ENCODE results near the gene FAIM.
A peak's percentile ranks its signal among the peaks of the same experiment; 100 is the strongest.
"Not testable (repeated sequence)": the region's sequence is repeated elsewhere in the genome, so short reads cannot be mapped to it uniquely, and the experiment has no call there.

FAIM gene

DNA sequence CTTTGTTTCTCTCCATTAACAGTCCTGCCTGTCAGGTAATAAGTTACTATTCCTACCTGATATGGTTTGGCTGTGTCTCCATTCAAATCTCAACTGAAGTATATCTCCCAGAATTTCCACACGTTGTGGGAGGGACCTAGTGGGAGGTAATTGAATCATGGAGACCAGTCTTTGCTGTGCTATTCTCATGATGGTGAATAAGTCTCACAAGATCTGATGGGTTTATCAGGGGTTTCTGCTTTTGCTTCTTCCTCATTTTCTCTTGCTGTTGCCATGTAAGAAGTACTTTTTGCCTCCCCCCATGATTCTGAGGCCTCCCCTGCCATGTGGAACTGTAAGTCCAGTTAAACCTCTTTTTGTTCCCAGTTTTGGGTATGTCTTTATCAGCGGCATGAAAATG, 6.9 kb upstream of the FAIM start:
- not testable (repeated sequence) for DNase-seq

DNA sequence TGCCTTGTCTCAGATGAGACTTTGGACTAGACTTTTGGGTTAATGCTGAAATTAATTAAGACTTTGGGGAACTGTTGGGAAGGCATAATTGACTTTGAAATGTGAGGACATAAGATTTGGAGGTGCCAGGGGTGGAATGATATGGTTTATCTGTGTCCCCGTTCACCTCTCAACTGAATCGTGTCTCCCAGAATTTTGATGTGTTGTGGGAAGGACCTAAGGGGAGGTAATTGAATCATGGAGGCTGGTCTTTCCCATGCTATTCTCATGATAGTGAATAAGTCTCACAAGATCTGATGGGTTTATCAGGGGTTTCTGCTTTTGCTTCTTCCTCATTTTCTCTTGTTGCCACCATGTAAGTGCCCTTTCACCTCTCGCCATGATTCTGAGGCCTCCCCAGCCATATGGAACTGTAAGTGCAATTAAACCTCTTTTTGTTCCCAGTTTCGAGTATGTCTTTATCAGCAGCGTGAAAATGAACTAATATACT, 4.4 kb upstream of the FAIM start:
- DNase-seq, result not testable (repeated sequence)

DNA sequence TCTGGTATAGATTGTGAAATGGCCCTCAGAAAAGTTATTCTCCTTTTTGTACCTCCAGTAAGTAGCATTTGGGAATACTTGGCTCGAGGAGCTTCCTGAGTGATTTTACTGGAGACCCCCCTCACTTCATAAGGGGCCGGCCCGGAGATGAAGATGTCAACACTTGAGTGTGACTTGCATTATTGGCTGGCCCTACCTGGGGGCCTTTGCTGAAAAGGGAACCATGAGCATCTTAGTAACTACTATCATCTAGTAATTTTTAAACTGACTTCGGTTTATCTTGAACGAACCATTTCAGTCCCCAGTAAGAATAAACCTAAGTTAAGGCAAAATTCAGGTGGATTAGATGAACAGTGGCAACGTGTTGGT, 1.3 kb downstream of the FAIM start:
- DNase-seq, result no peak

DNA sequence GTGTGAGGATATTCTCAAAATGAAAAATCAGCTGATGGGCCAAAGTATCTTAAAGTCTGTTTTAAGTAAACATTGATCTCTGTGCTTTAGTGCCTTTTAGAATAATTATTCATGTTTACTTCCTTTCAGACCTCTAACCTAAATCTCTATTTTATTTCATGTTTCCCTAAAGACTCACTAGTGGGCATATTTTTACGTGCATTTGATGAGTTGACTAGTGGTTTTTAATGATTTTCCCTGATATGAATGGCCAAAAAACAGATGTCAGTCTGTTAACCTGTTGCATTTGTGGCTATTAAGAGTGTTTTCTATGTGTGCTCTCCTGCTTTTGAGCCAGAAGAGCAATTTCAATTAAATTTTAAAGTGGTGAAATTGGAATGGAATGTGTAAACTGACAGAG, 6.9 kb downstream of the FAIM start:
- DNase-seq, result no peak

DNA sequence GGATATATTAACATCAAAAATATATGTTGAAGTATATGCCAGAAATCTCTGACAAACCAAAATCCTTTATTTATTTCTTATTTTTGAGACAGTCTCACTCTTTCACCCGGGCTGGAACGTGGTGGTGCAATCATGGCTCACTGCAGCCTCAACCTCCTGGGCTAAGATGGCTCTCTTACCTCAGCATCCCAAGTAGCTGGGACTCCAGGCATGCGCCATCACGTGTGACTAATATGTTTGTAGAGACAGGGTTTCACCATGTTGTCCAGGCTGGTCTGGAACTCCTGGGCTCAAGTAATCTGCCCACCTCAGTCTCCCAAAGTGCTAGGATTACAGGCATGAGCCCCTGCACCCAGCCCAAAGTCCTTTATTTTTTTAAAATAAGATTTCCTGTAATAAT, 11.9 kb downstream of the FAIM start:
- no peak for DNase-seq

DNA sequence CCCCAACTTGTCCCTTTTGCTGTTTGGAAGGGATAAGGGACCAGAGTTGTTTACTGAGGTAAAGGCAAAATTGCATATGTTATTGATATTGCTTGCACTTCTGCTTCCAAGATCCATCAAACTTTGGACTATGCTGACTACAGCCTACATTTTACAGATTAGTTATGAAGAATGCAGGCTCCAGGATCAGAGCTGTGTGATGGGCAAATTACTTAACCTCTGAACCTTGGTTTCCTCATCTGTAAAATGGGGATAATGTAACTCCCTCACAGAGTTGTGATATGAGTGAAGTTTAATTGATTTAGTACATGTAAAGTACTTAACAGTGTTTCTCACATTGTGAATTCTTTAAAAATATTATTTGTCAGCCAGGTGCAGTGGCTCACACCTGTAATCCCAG, 15.9 kb downstream of the FAIM start:
- no peak for DNase-seq

DNA sequence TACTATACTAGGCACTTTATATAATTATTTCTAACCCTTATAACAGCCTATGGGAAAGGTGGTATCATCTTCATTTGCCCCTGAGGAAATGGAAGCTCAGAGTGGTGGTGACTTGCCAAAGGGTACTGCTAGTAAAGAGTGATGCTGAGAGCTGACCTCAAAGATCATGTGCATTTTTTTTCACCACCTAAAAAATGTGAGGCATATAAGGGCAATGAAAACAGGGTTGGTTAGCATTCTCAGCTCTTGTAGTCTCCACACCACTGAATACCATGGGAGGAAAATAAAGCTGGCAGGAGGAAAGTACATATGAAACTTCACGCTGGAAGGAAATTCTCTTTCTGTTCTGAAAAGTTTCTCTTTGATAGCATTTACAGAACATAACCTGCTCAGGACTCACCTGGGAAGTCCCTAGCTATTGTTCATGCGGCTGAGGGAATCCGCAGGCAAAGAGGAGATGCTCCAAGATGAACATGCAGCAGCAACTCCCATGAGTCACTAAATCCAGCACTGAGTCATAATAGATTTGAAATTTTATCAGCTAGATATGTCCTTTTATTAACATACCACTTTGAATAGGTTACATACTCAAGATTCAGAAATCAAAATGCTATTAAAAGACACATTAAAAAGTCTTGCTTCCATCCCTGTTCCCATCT, 17.3 kb downstream of the FAIM start:
- peak; percentile 47 for DNase-seq

DNA sequence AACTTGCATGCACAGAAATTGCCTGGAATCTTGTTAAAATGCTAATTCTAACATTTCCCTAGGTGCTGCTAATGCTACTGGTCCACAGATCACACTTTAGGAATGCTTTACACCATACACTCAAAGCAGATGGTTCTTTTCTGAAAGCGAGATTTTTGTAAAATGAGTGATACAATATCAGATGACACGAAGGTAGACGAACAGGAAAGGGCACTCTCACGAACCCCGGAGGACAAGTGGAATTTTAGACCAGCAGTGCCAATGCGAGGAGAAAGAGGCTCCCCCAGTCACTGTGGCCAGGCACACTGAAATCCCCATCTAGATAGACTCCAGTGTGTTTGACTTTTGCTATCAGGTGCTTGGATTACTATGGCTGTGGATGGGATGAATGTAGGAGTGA, 21.0 kb downstream of the FAIM start:
- no peak for DNase-seq

DNA sequence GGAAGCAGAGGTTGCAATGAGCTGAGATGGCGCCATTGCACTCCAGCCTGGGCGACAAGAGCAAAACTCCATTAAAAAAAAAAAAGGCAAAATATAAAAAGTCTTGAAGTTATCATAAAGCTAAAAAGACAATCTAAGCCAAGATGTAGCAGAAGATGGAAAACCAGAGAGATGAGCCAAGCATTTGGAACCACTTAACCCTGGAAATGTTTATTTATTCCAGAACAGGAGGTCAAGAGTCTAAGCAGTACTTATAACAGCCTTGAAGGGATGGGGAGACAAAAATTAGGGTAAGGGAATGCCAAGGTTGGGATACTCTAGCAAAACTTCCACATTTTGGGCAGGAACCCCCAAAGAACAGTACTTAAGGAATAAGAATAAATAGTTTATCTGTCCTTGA, 30.1 kb downstream of the FAIM start:
- DNase-seq, result no peak

DNA sequence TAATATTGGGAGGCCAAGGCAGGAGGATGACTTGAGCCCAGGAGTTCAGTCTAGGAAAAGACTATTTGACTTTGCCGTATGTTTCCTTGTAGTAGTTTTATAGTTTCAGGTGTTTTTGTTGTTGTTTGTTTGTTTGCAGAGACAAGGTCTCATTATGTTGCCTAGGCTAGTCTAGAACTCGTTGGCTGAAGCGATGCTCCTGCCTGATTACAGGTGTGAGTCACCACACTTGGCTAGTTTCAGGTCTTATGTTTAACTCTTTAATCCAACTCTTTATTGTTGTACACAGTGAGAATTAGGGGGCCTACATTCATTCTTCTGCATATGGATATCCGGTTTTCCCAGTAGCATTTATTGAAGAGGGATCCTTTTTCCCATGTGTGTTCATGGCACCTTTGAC, 32.0 kb downstream of the FAIM start:
- no peak for DNase-seq

DNA sequence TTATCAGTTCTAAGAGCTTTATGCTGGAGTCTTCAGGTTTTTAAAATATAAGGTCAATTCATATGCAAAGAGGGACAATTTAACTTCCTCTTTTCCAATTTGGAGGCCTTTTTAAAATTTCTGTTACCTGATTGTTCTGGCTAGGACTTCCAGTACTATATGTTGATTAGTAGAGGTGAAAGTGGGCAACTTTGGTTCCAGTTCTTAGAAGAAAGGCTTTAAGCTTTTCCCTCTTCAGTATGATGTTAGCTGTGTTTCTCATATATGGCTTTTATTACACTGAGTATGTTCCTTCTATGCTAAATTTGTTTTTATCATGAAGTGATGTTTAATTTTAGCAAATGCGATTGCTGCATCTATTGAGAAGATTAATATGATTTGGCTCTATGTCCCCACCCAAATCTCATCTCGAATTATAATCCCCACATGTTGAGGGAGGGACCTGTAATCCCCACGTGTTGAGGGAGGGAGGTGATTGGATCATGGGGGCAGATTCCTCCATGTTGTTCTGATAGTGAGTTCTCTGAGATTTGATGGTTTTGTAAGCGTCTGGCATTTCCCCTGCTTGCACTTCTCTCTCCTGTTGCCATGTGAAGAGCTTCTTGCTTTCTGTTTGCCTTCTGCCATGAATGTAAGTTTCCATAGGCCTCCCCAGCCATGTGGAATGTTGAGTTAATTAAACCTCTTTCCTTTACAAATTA, 33.8 kb downstream of the FAIM start:
- DNase-seq, result no peak

DNA sequence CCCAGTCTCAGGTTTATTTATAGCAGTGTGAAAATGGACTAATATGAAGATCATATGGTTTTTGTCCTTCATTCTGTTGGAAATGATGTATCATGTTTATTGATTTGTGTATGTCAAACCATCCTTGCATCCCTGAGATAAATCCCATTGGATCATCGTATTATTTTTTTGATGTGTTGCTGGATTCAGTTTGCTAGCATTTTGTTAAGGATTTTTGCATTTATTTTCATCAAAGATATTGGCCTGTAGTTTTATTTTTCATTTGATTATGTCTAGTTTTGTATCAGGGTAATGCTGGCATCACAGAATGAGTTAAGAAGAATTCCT, 34.3 kb downstream of the FAIM start:
- no peak for DNase-seq

DNA sequence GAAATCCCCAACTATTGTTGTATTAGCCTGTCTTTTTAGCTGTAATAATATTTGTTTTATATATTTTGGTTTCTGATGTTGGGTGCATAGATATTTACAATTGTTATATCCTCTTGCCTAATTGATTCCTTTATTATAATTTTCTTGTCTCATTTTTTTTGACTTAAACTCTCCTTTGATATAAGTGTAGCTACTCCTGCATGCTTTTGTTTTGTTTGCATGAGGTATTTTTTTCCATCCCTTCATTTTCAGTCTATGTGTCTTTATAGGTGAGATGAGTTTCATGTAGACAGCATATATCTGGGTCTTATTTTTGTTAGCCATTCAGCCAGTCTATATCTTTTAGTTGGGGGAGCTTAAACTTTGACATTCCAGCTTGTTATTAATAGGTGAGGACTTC, 37.4 kb downstream of the FAIM start:
- no peak for DNase-seq

DNA sequence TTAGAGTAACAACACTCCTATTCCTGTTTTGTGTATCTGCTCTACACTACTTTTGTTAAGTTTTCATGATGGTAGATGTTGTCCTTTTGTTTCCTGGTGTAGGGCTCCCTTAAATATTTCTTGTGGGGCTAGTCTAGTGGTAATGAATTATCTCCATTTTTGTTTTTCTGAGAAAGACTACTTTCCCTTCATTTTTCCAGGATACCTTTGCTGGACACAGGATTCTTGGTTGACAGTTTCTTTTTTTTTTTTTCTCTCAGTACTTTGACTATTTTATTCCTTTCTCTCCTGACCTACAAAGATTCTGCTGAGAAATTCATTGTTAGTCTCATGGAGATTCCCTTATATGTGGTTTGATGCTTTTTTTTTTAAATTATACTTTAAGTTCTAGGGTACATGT, 37.9 kb downstream of the FAIM start:
- no peak for DNase-seq

DNA sequence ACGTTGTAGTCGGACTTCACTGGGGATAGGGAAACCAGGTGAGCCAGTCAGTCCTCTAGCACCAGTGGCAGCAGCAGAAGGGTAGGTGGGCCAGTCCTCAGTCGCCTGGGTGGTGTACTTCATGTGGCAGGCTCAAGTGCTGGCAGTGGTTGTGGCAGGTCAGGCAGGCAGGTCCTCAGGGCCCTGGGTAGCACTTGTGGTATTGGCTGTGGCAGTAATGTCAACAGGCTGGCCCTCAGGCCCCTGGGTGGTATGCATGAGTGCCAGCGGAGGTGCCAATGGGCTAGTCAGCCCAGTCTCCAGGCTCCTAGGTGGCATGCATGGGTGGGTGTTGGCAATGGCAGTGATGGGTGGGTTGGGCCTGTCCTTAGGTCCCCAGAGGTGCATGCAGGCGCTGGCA, 40.6 kb downstream of the FAIM start:
- no peak for DNase-seq

DNA sequence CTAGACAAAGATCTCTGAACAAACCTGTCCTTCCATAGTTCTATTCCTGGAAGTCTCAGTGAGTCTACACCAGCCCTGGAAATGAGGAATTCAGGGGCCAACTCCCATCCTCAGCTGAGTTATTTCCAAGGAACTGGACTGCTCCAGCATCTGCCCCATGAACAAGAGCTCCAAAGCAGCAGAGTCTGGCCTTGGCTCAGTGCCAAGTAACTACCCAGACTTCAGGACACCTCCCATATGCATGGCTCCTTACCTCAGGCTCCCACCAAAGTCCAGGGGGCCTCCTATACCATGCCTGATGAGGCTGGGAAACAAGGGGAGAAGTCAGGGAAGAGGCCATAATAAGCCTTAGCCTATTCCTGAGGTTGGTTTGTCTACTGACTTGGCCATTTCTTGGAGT, 45.0 kb downstream of the FAIM start:
- DNase-seq, result no peak

DNA sequence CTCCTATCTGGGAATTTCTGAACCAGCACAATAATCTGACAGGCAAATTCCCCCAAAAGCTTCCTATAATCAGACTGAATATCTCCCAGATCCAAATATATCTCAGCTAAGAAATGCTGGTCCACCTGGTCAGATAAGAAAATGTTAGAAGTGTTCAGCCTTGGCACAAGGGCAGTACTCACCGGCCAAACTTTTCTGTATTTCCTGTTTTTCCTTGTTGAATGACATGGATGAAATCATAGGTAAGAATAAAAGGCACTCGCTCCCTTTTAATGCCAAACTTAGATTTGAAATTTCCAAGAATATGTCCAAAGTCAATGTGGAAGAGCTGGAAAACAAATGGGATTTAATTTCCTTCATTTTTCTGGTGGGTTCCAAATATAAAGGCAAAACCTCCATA, 48.9 kb downstream of the FAIM start:
- no peak for DNase-seq

DNA sequence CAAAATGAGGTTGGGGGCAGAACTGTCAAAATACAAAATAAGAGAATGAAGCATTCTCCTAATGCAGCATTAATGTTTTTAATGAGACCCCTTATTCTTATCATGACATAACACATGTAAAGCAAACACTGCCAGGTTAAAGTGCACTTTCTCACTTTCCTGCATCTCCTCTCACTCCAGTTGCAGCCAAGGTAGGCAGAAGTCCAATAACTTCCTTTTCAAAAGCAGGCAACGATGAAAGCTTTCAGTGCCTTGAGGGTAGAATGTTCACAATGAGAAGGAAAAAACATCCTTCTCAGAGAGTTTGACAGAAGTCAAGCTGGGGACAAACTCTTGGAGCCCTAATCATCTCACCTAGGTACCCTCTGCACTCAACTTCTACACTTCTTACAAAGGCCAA, 59.5 kb downstream of the FAIM start:
- no peak for DNase-seq

DNA sequence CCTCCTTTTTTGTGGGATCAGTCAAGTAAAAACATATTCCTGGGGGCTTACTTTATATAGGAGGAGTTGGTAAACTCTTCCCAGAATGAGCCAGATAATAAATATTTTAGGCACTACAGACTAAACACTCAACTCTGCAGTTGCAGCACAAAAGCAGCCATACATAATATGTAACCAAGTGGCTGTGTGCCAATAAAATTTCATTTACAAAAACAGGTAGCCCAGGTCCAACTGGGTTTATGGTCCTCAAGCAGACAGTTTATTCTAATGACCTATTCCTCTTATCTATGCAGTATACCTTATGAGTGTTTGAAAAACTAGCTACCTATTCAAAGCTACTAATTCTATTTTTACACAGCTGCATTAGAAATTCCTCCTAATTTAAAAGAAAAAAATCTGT, 61.8 kb downstream of the FAIM start:
- DNase-seq, result no peak

DNA sequence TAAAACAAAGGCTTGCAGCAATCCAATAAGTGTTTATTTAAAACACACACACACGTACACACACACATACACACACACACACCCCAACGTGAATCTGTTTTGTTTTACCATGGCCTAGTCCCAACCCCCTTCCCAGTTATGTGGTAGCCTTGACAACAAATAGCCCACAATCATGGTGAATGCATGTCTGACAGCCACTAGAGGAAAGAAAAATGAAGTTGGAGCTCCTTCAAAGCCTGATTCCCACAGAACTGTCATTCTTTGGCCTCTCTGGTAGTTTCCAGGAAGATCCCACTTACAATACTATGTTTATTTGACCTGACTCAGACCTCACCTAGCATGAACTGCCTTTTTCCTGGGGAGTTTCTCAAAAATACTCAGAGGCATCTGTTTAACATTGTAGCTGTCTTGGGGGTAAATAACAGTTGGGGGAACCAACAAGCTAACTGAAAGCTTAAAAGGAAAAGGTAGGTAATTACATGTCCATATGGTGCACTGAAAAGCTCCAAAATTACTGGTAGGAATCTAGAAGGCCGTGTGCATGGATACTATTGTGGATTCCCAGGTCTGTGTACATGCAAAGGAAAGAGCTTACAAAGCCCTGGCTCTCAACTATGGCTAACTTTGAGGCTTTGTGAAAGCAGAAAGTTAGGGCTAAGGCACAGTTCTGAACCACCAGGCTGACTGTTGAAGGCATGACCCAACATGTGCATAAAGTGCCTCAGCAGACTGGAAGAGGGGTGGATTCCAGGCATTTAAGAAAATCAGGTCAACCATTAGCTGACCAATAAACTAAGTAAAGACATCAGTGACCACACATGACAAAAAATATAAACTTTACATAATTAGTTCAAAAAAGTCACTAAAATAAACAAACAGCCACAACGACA, 65.3 kb downstream of the FAIM start:
- DNase-seq, result peak; percentile 76

DNA sequence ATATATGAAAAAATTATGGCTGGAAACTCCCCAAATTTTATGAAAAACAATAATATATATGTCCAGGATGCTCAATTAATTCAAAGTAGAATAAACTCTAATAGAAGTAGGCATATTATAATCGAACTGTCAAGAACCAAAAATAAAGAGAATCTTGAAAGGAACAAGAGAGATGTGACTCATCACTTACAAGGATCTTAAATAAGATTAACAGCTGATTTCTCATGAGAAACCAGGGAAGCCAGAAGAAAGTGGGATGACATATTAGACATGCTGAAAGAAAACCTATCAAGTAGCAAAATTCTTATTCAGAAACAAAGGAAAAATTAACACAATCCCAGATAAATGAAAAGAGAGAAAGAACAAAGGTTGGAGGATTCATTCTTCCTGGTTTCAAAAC, 66.8 kb downstream of the FAIM start:
- DNase-seq, result peak; percentile 36

DNA sequence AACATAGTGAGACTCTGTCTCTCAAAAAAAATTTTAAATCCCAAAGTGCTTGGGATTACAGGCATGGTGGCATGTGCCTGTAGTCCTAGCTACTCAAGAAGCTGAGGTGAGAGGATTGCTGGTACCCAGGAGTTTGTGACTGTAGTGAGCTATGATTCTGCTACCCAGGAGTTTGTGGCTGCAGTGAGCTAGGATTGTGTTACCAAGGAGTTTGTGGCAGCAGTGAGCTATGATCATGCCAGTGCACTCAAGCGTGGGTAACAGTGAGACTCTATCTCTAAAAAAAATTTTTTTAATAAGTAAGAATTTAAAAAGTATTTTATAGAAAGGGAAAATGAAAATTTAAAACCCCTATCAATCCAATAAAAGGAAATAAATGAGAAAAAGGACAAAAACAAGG, 69.5 kb downstream of the FAIM start:
- no peak for DNase-seq

DNA sequence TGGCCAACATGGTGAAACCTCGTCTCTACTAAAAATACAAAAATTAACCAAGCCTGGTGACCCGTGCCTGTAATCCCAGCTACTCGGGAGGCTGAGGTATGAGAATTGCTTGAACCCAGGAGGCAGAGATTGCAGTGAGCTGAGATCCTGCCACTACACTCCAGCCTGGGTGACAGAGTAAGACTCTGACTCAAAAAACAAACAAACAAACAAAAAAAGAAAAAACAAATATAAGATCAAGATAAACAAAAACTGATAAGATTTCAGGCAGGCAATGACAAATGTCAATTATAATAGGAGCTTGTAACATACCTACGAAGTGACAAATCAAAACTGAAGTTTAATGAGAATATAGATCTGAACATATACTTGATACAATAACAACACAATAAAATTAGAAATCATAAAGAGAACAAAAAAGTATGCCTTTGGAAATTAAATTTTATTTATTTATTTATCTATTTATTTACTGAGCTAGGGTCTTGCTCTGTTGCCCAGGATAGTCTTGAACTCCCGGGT, 70.4 kb downstream of the FAIM start:
- DNase-seq, result no peak

DNA sequence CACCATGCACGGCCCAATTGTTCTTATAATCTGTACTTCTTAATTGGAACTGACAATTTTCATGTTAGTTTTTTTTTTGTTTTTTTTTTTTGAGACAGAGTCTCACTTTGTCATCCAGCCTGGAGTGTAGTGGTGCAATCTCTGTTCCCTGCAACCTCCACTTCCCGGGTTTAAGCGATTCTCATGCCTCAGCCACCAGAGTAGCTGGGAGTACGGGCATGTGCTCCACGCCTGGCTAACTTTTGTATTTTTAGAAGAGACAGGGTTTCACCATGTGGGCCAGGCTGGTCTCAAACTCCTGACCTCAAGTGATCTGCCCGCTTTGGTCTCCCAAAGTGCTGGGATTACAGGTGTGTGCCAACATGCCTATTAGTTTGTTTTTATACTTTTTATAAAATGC, 72.4 kb downstream of the FAIM start:
- not testable (repeated sequence) for DNase-seq

Measured in fibroblast of skin of right biceps (primary cell).